ENCODE results near the gene NPR3.
"Not testable (repeated sequence)": the region's sequence is repeated elsewhere in the genome, so short reads cannot be mapped to it uniquely, and the experiment has no call there.

Gene NPR3

GRCh38 chr5:32769711-32770110, 58.6 kb downstream of the NPR3 start:
- DNase-seq, result no peak

GRCh38 chr5:32770444-32770843, 59.3 kb downstream of the NPR3 start:
- DNase-seq, result no peak

- DNase-seq, result no peak
Measured at GRCh38 chr5:32771037-32771436, 59.9 kb downstream of the NPR3 start.

GRCh38 chr5:32773944-32774343, 62.8 kb downstream of the NPR3 start:
- no peak for DNase-seq

- no peak for DNase-seq
Measured at GRCh38 chr5:32776200-32776599, 65.1 kb downstream of the NPR3 start.

GRCh38 chr5:32777222-32777621, 66.1 kb downstream of the NPR3 start:
- no peak for DNase-seq

- no peak for DNase-seq
Measured at GRCh38 chr5:32777733-32778132, 66.6 kb downstream of the NPR3 start.

- DNase-seq, result no peak
Measured at GRCh38 chr5:32778403-32778802, 67.3 kb downstream of the NPR3 start.

GRCh38 chr5:32779754-32780415, 68.8 kb downstream of the NPR3 start:
- DNase-seq, result no peak

- no peak for DNase-seq
Measured at GRCh38 chr5:32780508-32780919, 69.4 kb downstream of the NPR3 start.

- no peak for DNase-seq
Measured at GRCh38 chr5:32783661-32784060, 72.5 kb downstream of the NPR3 start.

GRCh38 chr5:32785611-32786254, 74.6 kb downstream of the NPR3 start:
- DNase-seq, result no peak

- DNase-seq, result no peak
Measured at GRCh38 chr5:32786311-32786710, 75.2 kb downstream of the NPR3 start.

- no peak for DNase-seq
Measured at GRCh38 chr5:32790411-32790951, 79.4 kb downstream of the NPR3 start.

GRCh38 chr5:32791536-32792243, 80.6 kb downstream of the NPR3 start:
- DNase-seq, result no peak

GRCh38 chr5:32794086-32794485, 83.0 kb downstream of the NPR3 start:
- DNase-seq, result no peak

- DNase-seq, result no peak
Measured at GRCh38 chr5:32802764-32803163, 91.6 kb downstream of the NPR3 start.

- no peak for DNase-seq
Measured at GRCh38 chr5:32803656-32804055, 92.5 kb downstream of the NPR3 start.

GRCh38 chr5:32805462-32805861, 94.3 kb downstream of the NPR3 start:
- not testable (repeated sequence) for DNase-seq

GRCh38 chr5:32805971-32806638, 95.0 kb downstream of the NPR3 start:
- no peak for DNase-seq

- no peak for DNase-seq
Measured at GRCh38 chr5:32808783-32809182, 97.7 kb downstream of the NPR3 start.

GRCh38 chr5:32810804-32811203, 99.7 kb downstream of the NPR3 start:
- DNase-seq, result no peak

- no peak for DNase-seq
Measured at GRCh38 chr5:32812399-32812798, 101.3 kb downstream of the NPR3 start.

All from activated naive CD4-positive, alpha-beta T cell (primary cell).